DND-41 (cell line): Measurements from ENCODE around the gene SLC30A10.
"Not testable (repeated sequence)": the region's sequence is repeated elsewhere in the genome, so short reads cannot be mapped to it uniquely, and the experiment has no call there.

ENCODE experiments used
- ATAC-seq: fragments of 200-7000 bp; cut with Tn5 transposase; 3 replicates; pipeline ENCODE4 v1.9.1; 2021; ENCODE audit warnings: low read depth; ENCODE audit not compliant: insufficient read depth
- DNase-seq: peaks from one replicate; pipeline ENCODE4 v3.0.0-alpha.2; 2020
- H2AFZ ChIP-seq: 2 replicates; pipeline ENCODE4 v1.6.0; 2012; ENCODE audit warnings: low read depth, low read length
- H3K27ac ChIP-seq: 2 replicates; pipeline ENCODE4 v1.5.1; 2012; ENCODE audit warnings: low read length, inconsistent platforms
- H3K27me3 ChIP-seq: fragments of 200-600 bp; sonication (generic); 2 replicates; pipeline ENCODE4 v1.6.0; 2012; ENCODE audit warnings: low read length, mild to moderate bottlenecking, inconsistent platforms; ENCODE audit not compliant: insufficient read depth, poor library complexity
- H3K36me3 ChIP-seq: 2 replicates; pipeline ENCODE4 v1.5.1; 2012; ENCODE audit warnings: low read length, inconsistent platforms; ENCODE audit not compliant: insufficient read depth
- H3K4me1 ChIP-seq: 2 replicates; pipeline ENCODE4 v1.5.1; 2012; ENCODE audit warnings: mild to moderate bottlenecking, low read length; ENCODE audit not compliant: insufficient read depth
- H3K4me2 ChIP-seq: 2 replicates; pipeline ENCODE4 v1.6.0; 2012; ENCODE audit warnings: mild to moderate bottlenecking, moderate library complexity, low read length, inconsistent platforms; ENCODE audit not compliant: insufficient read depth
- H3K4me3 ChIP-seq, 2 experiments: fragments of 200-600 bp in 1 of 2; shearing (Covaris generic) in 1 of 2; 2 replicates each; pipeline ENCODE4 v1.5.1; 2012 to 2016; ENCODE audit warnings: inconsistent platforms in 2 of 2, low read length in 2 of 2, mild to moderate bottlenecking in 2 of 2, low read depth in 1 of 2, moderate library complexity in 1 of 2
- H3K79me2 ChIP-seq: 2 replicates; pipeline ENCODE4 v1.6.0; 2012; ENCODE audit warnings: low read length, inconsistent platforms; ENCODE audit not compliant: insufficient read depth
- H3K9ac ChIP-seq: 2 replicates; pipeline ENCODE4 v1.6.0; 2012; ENCODE audit warnings: low read depth, mild to moderate bottlenecking, inconsistent platforms, low read length, moderate library complexity
- H3K9me3 ChIP-seq: 2 replicates; pipeline ENCODE4 v1.5.1; 2012; ENCODE audit warnings: low read length, moderate library complexity, mild to moderate bottlenecking, inconsistent platforms; ENCODE audit not compliant: insufficient read depth, severe bottlenecking
- H4K20me1 ChIP-seq: 2 replicates; pipeline ENCODE4 v1.6.0; 2012; ENCODE audit warnings: low read length; ENCODE audit not compliant: insufficient read depth
- CTCF ChIP-seq: IDR thresholded peaks from 2 replicates; pipeline ENCODE4 v1.5.1; 2012; ENCODE audit warnings: borderline replicate concordance, low read length, moderate library complexity, mild to moderate bottlenecking; ENCODE audit not compliant: poor library complexity, severe bottlenecking; ENCODE audit errors: extremely low read depth
- EZH2 ChIP-seq: IDR thresholded peaks from 3 replicates; pipeline ENCODE4 v1.6.1; 2012; ENCODE audit warnings: borderline replicate concordance, low read depth, mild to moderate bottlenecking, moderate library complexity, low read length, inconsistent platforms; ENCODE audit not compliant: severe bottlenecking

The SLC30A10 gene

GRCh38 chr1:219906924-219907771 is 21.2 kb downstream of the SLC30A10 start:
- H3K4me2 ChIP-seq, result no peak overlapping the region

GRCh38 chr1:219906565-219906923 is 21.8 kb downstream of the SLC30A10 start:
- H3K79me2 ChIP-seq, ATAC-seq, H3K27me3 ChIP-seq, H3K36me3 ChIP-seq, H4K20me1 ChIP-seq, H3K4me1 ChIP-seq, DNase-seq, H3K9ac ChIP-seq, H3K9me3 ChIP-seq, H2AFZ ChIP-seq, H3K4me2 ChIP-seq, H3K27ac ChIP-seq, H3K4me3 ChIP-seq: not testable (repeated sequence)

More at GRCh38 chr1:219906924-219907771, 21.2 kb downstream of the SLC30A10 start:
- H3K4me3 ChIP-seq, result no peak overlapping the region
- no peaks in the 10 kb centered on the region for H3K4me1 ChIP-seq
- no peak overlapping the region for H2AFZ ChIP-seq
- TF ChIP-seq EZH2 (no peak), CTCF (no peak)
- DNase-seq, result no peak
- no peaks in the 10 kb centered on the region for H3K36me3 ChIP-seq
- H4K20me1 ChIP-seq, result no peaks in the 10 kb centered on the region
- no peaks in the 10 kb centered on the region for H3K79me2 ChIP-seq
- peaks cover 3% of the 10 kb centered on the region for H3K27me3 ChIP-seq
- no peak for ATAC-seq
- H3K27ac ChIP-seq, result no peak overlapping the region
- H3K9me3 ChIP-seq, result no peaks in the 10 kb centered on the region
- no peak overlapping the region for H3K9ac ChIP-seq

GRCh38 chr1:219905524-219905923 is 22.8 kb downstream of the SLC30A10 start:
- H4K20me1 ChIP-seq, result no peaks in the 10 kb centered on the region
- H3K9ac ChIP-seq, result no peak overlapping the region
- H2AFZ ChIP-seq, result no peak overlapping the region
- no peak overlapping the region for H3K4me2 ChIP-seq
- peaks cover 3% of the 10 kb centered on the region for H3K27me3 ChIP-seq
- TF ChIP-seq CTCF (no peak), EZH2 (no peak)
- no peaks in the 10 kb centered on the region for H3K9me3 ChIP-seq
- no peak for ATAC-seq
- DNase-seq, result no peak
- no peaks in the 10 kb centered on the region for H3K36me3 ChIP-seq
- no peak overlapping the region for H3K27ac ChIP-seq
- H3K4me3 ChIP-seq, result no peak overlapping the region
- no peaks in the 10 kb centered on the region for H3K79me2 ChIP-seq
- H3K4me1 ChIP-seq, result no peaks in the 10 kb centered on the region

- Histone ChIP-seq H4K20me1 (no peaks in the 10 kb centered on the region), H3K9ac (no peak overlapping the region), H3K4me2 (no peak overlapping the region), H3K4me3 (no peak overlapping the region), H3K79me2 (no peaks in the 10 kb centered on the region), H3K4me1 (no peaks in the 10 kb centered on the region), H3K27ac (no peak overlapping the region), H2AFZ (no peak overlapping the region), H3K27me3 (peaks cover 3% of the 10 kb centered on the region), H3K9me3 (no peaks in the 10 kb centered on the region), H3K36me3 (no peaks in the 10 kb centered on the region)
- no peak for TF ChIP-seq CTCF
- no peak for TF ChIP-seq EZH2
- DNase-seq (no peak), ATAC-seq (no peak)
Observed at GRCh38 chr1:219904934-219905333, 23.4 kb downstream of the SLC30A10 start.
